ENCODE data around the gene PAH. TPM values are rescaled to one million over a fixed set of nuclear protein-coding genes. Genes with fewer than 3 reads are reported as not detected.

The PAH gene
- total RNA-seq, 2 donors from 2014 or later, result 0.25 TPM; not detected in 1

DNA sequence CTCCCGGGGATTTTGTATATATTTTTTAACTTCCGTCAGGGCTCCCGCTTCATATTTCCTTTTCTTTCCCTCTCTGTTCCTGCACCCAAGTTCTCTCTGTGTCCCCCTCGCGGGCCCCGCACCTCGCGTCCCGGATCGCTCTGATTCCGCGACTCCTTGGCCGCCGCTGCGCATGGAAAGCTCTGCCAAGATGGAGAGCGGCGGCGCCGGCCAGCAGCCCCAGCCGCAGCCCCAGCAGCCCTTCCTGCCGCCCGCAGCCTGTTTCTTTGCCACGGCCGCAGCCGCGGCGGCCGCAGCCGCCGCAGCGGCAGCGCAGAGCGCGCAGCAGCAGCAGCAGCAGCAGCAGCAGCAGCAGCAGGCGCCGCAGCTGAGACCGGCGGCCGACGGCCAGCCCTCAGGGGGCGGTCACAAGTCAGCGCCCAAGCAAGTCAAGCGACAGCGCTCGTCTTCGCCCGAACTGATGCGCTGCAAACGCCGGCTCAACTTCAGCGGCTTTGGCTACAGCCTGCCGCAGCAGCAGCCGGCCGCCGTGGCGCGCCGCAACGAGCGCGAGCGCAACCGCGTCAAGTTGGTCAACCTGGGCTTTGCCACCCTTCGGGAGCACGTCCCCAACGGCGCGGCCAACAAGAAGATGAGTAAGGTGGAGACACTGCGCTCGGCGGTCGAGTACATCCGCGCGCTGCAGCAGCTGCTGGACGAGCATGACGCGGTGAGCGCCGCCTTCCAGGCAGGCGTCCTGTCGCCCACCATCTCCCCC, 41.2 kb upstream of the PAH start:
- H3K36me3 Mint-ChIP-seq (ENCODE audit: insufficient read depth in 2 of 2), result peaks cover 2 to 4% of the 10 kb centered on the region in 2 donors
- ATAC-seq (replicated peaks in 1 of 2), result peak; percentile 30 to 48

GRCh38 chr12:102957339-102958050, 40.5 kb upstream of the PAH start, which contains the start of gene ASCL1:
Gene ASCL1 (plus strand): TSS chr12:102957674. CDS start chr12:102958245, 571 bp downstream.
- H3K27me3 Mint-ChIP-seq (ENCODE audit: low read depth), result peaks cover 94% of the 10 kb centered on the region
- H3K36me3 Mint-ChIP-seq (ENCODE audit: insufficient read depth in 2 of 2), result peaks cover 2 to 4% of the 10 kb centered on the region in 2 donors
- H3K4me3 Mint-ChIP-seq, result peak within 1 kb of the TSS; percentile 80 to 83
- peaks cover 63% of the 10 kb centered on the region for H3K4me1 Mint-ChIP-seq (ENCODE audit: low read depth)
- no peak for ATAC-seq (replicated peaks in 1 of 2)
- H3K27ac Mint-ChIP-seq, result no peak within 1 kb of the TSS
- no peaks in the 10 kb centered on the region for H3K9me3 Mint-ChIP-seq
- DNase-seq, result peak in 1 of 2 donors; percentile 10

More for the DNA sequence above, 41.2 kb upstream of the PAH start:
- Mint-ChIP-seq H3K27me3 (ENCODE audit: low read depth) (peaks cover 95% of the 10 kb centered on the region), H3K4me3 (peak overlapping the region; percentile 80 to 83), H3K27ac (no peak overlapping the region), H3K4me1 (ENCODE audit: low read depth) (peaks cover 65% of the 10 kb centered on the region), H3K9me3 (no peaks in the 10 kb centered on the region)
- peak; percentile 28 to 49 for DNase-seq

- H3K27me3 Mint-ChIP-seq (ENCODE audit: low read depth), result peaks cover 93% of the 10 kb centered on the region
- no peak overlapping the region for H3K27ac Mint-ChIP-seq
- peaks cover 0 to 4% of the 10 kb centered on the region in 2 donors for H3K36me3 Mint-ChIP-seq (ENCODE audit: insufficient read depth in 2 of 2)
- peaks cover 58% of the 10 kb centered on the region for H3K4me1 Mint-ChIP-seq (ENCODE audit: low read depth)
- no peak for ATAC-seq (replicated peaks in 1 of 2)
- no peak for DNase-seq
- H3K9me3 Mint-ChIP-seq, result no peaks in the 10 kb centered on the region
- H3K4me3 Mint-ChIP-seq, result peak overlapping the region; percentile 75 to 83
Measured at GRCh38 chr12:102956738-102957327, 39.8 kb upstream of the PAH start.

- peaks cover 56% of the 10 kb centered on the region for H3K4me1 Mint-ChIP-seq (ENCODE audit: low read depth)
- peaks cover 0 to 4% of the 10 kb centered on the region in 2 donors for H3K36me3 Mint-ChIP-seq (ENCODE audit: insufficient read depth in 2 of 2)
- peak overlapping the region; percentile 75 to 83 for H3K4me3 Mint-ChIP-seq
- no peak for DNase-seq
- no peak for ATAC-seq (replicated peaks in 1 of 2)
- H3K27me3 Mint-ChIP-seq (ENCODE audit: low read depth), result peaks cover 93% of the 10 kb centered on the region
- no peaks in the 10 kb centered on the region for H3K9me3 Mint-ChIP-seq
- H3K27ac Mint-ChIP-seq, result no peak overlapping the region
Measured at GRCh38 chr12:102955926-102956737, 39.1 kb upstream of the PAH start.

DNA sequence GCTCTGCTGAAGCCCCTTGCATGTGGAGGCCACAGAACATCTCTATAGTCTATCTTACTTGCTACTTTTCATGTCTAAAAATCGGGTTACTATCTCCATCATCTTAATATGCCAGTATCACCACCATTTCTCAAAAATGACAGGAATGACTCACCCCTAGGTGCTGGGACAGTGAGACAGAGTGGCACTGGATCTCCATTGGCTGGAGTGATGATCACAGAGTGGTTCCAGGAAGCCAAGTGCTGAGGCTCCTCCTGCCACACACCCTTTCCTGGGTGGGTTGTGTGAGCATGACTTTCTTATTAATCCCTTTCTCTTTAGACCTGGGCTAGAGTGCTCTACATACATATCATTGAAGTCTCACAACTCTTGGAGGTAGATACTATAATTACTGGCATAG, 37.1 kb upstream of the PAH start:
- peaks cover 64% of the 10 kb centered on the region for H3K4me1 Mint-ChIP-seq (ENCODE audit: low read depth)
- ATAC-seq (replicated peaks in 1 of 2) (peak; percentile 74 to 82), DNase-seq (peak; percentile 19 to 56)
- H3K9me3 Mint-ChIP-seq, result no peaks in the 10 kb centered on the region
- peak overlapping the region; percentile 3 to 15 for H3K4me3 Mint-ChIP-seq
- peaks cover 0 to 4% of the 10 kb centered on the region in 2 donors for H3K36me3 Mint-ChIP-seq (ENCODE audit: insufficient read depth in 2 of 2)
- no peak overlapping the region for H3K27ac Mint-ChIP-seq
- peaks cover 93% of the 10 kb centered on the region for H3K27me3 Mint-ChIP-seq (ENCODE audit: low read depth)

DNA sequence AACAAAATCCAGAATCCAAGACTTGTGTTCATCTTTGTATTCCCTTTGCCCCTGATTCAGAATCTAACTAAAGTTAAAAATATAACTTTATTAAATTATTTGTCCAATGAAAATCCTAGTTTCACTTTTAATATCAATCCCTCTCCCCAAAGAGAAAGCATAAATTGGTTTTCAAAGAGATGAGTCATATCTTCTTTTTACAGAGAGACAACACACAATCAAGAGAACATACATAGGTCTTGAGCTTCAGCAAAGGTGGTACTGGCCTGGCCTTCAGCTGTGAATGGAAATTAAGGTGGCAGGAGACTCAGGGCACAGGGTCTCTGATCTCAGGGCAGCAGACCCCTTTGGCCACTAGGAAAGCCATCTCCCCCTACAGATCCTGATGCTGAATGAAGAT, 36.2 kb upstream of the PAH start:
- H3K4me3 Mint-ChIP-seq, result peak overlapping the region; percentile 1 to 45
- H3K36me3 Mint-ChIP-seq (ENCODE audit: insufficient read depth in 2 of 2), result peaks cover 0 to 4% of the 10 kb centered on the region in 2 donors
- DNase-seq, result no peak

DNA sequence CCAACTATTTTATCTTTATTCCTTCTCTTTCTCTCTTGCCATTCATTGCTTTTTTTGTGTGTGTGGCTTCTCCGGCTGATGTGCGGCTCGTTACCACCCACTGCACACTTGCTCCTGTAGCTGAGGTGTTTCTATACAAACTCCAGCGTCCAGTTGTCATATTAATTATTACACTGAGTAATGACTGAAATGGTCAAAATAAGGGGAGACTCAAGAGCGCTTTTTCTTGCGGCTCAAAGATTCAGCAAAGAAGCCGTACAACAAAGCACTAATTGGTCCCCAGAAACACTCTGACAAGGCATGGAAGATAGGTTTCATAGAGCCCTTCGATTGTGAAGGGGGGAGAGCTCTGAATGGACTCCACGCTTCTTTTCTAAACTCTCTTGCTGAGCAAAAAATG, 34.8 kb upstream of the PAH start:
- Mint-ChIP-seq H3K4me1 (ENCODE audit: low read depth) (peaks cover 54% of the 10 kb centered on the region), H3K36me3 (ENCODE audit: insufficient read depth in 2 of 2) (peaks cover 0 to 2% of the 10 kb centered on the region in 2 donors), H3K27ac (no peak overlapping the region), H3K27me3 (ENCODE audit: low read depth) (peaks cover 95% of the 10 kb centered on the region), H3K9me3 (no peaks in the 10 kb centered on the region), H3K4me3 (peak overlapping the region in 1 of 2 donors; percentile 12)
- DNase-seq (no peak), ATAC-seq (replicated peaks in 1 of 2) (no peak)

More for the DNA sequence above, 36.2 kb upstream of the PAH start:
- Mint-ChIP-seq H3K27me3 (ENCODE audit: low read depth) (peaks cover 93% of the 10 kb centered on the region), H3K27ac (no peak overlapping the region), H3K4me1 (ENCODE audit: low read depth) (peaks cover 58% of the 10 kb centered on the region), H3K9me3 (no peaks in the 10 kb centered on the region)
- ATAC-seq (replicated peaks in 1 of 2), result peak; percentile 31 to 43

- peaks cover 51% of the 10 kb centered on the region for H3K4me1 Mint-ChIP-seq (ENCODE audit: low read depth)
- no peak overlapping the region for H3K27ac Mint-ChIP-seq
- no peak for DNase-seq
- no peak for ATAC-seq (replicated peaks in 1 of 2)
- H3K27me3 Mint-ChIP-seq (ENCODE audit: low read depth), result peaks cover 93% of the 10 kb centered on the region
- H3K36me3 Mint-ChIP-seq (ENCODE audit: insufficient read depth in 2 of 2), result peaks cover 0 to 2% of the 10 kb centered on the region in 2 donors
- H3K4me3 Mint-ChIP-seq, result peak overlapping the region; percentile 50 to 77
- no peaks in the 10 kb centered on the region for H3K9me3 Mint-ChIP-seq
Measured at GRCh38 chr12:102950950-102951619, 34.0 kb upstream of the PAH start.

- H3K27me3 Mint-ChIP-seq (ENCODE audit: low read depth), result peaks cover 86% of the 10 kb centered on the region
- peak overlapping the region; percentile 50 to 77 for H3K4me3 Mint-ChIP-seq
- no peak for DNase-seq
Measured at GRCh38 chr12:102950107-102950949, 33.3 kb upstream of the PAH start.

DNA sequence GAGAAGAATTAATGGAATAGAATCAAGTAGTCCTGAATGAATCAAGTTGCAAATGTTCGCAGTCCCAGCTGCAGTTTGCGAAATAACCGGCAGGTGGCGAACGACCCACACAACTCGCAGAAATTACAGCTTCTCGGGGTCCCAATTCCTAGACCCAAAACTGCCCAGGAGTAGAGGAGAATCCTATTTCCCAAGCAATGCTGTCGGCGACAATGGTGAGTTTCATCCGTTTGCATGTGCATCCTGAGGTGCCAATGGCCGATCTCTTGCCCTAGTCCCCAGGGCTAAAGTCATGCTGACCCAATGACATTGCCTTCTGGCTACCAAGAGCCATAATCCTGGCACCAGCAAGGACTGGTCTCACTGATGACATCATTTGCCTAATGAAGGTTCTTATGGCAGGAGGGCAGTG, 31.9 kb upstream of the PAH start:
- ATAC-seq (replicated peaks in 1 of 2) (peak in 1 of 2 donors; percentile 5), DNase-seq (peak; percentile 46 to 55)

More at GRCh38 chr12:102950107-102950949, 33.3 kb upstream of the PAH start:
- Mint-ChIP-seq H3K4me1 (ENCODE audit: low read depth) (peaks cover 46% of the 10 kb centered on the region), H3K9me3 (no peaks in the 10 kb centered on the region), H3K27ac (no peak overlapping the region), H3K36me3 (ENCODE audit: insufficient read depth in 2 of 2) (no peaks in the 10 kb centered on the region)
- no peak for ATAC-seq (replicated peaks in 1 of 2)

DNA sequence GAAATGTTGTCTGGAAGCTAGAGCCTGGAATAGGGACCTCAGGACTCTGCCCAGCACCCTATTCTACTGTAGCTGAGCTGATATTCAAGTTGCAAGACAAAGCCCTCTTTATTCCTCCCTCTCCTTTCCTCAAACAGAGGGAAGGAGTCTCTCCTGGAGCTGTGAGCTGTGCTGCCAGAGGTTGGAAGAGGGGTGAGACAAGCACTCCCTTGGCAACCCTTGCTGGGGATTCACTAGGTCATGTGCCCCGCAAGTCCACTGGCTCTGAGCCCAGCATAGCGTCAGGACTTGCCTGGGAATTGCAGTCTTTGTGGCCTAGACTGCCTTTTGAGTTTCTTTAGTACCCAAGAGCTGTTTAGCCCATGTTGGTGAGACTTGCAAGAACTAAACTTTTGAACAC, 29.0 kb upstream of the PAH start:
- ATAC-seq (replicated peaks in 1 of 2) (no peak), DNase-seq (no peak)
- H3K27me3 Mint-ChIP-seq (ENCODE audit: low read depth), result peaks cover 77% of the 10 kb centered on the region

More for the DNA sequence above, 31.9 kb upstream of the PAH start:
- Mint-ChIP-seq H3K4me3 (no peak overlapping the region), H3K27ac (no peak overlapping the region), H3K36me3 (ENCODE audit: insufficient read depth in 2 of 2) (no peaks in the 10 kb centered on the region), H3K27me3 (ENCODE audit: low read depth) (peaks cover 82% of the 10 kb centered on the region), H3K4me1 (ENCODE audit: low read depth) (peaks cover 33% of the 10 kb centered on the region), H3K9me3 (no peaks in the 10 kb centered on the region)

More for the DNA sequence above, 29.0 kb upstream of the PAH start:
- Mint-ChIP-seq H3K9me3 (no peaks in the 10 kb centered on the region), H3K27ac (no peak overlapping the region), H3K4me1 (ENCODE audit: low read depth) (peaks cover 12% of the 10 kb centered on the region), H3K4me3 (no peak overlapping the region), H3K36me3 (ENCODE audit: insufficient read depth in 2 of 2) (no peaks in the 10 kb centered on the region)

Data from activated T-cell treated with anti-CD3 and anti-CD28 coated beads, Interleukin-2, amount 50 U/mL, for 72 hours (primary cell).